SH-SY5Y (cell line): ENCODE measurements around the gene OGFOD3.

Experiments used
- GATA2 ChIP-seq: IDR thresholded peaks from 2 replicates; pipeline ENCODE4 v1.6.1; 2011; ENCODE audit warnings: mild to moderate bottlenecking, low read depth, low read length
- GATA3 ChIP-seq: IDR thresholded peaks from 2 replicates; pipeline ENCODE4 v1.6.1; 2011; ENCODE audit warnings: low read depth, mild to moderate bottlenecking, low read length, moderate library complexity

GRCh38 chr17:82400206-82400605, 18.2 kb downstream of the OGFOD3 start:
- TF ChIP-seq GATA3 (no peak), GATA2 (no peak)
